Endodermal cell (in vitro differentiated cells): ENCODE data around the gene RHBDL1. TPM values are rescaled to one million over a fixed set of nuclear protein-coding genes. Genes with fewer than 3 reads are reported as not detected.
A peak's percentile ranks its signal among the peaks of the same experiment; 100 is the strongest.

Experiments
- DNase-seq: peaks from one replicate; pipeline ENCODE4 v3.0.0-alpha.2; 2017
- H3K27ac ChIP-seq: 2 replicates; pipeline ENCODE4 v1.5.1; 2013; ENCODE audit warnings: mild to moderate bottlenecking, low read depth, low read length, moderate library complexity
- H3K27me3 ChIP-seq: 2 replicates; pipeline ENCODE4 v1.6.1; 2013; ENCODE audit warnings: mild to moderate bottlenecking, low read length, moderate library complexity; ENCODE audit not compliant: insufficient read depth, control insufficient read depth, poor library complexity, severe bottlenecking
- H3K36me3 ChIP-seq: 2 replicates; pipeline ENCODE4 v1.7.0; 2013; ENCODE audit warnings: mild to moderate bottlenecking, low read length, moderate library complexity; ENCODE audit not compliant: control insufficient read depth, insufficient read depth
- H3K4me1 ChIP-seq: one replicate; pipeline ENCODE4 v1.7.0; 2013; ENCODE audit warnings: low read length; ENCODE audit not compliant: control insufficient read depth, insufficient read depth
- H3K4me3 ChIP-seq: 2 replicates; pipeline ENCODE4 v1.5.1; 2013; ENCODE audit warnings: mild to moderate bottlenecking, low read length, moderate library complexity
- H3K9ac ChIP-seq: 2 replicates; pipeline ENCODE4 v1.6.1; 2013; ENCODE audit warnings: mild to moderate bottlenecking, low read length, moderate library complexity; ENCODE audit not compliant: poor library complexity, severe bottlenecking; ENCODE audit errors: extremely low read depth
- H3K9me3 ChIP-seq: 2 replicates; pipeline ENCODE4 v1.6.1; 2013; ENCODE audit warnings: mild to moderate bottlenecking, low read length, moderate library complexity; ENCODE audit not compliant: control insufficient read depth
- H3K27ac Mint-ChIP-seq: 2 replicates; pipeline ENCODE4 v1.8.0; 2020; ENCODE audit warnings: mixed read lengths
- H3K27me3 Mint-ChIP-seq: 2 replicates; pipeline ENCODE4 v1.8.0; 2021; ENCODE audit warnings: mild to moderate bottlenecking, mixed read lengths; ENCODE audit not compliant: insufficient read depth
- H3K36me3 Mint-ChIP-seq: 2 replicates; pipeline ENCODE4 v1.8.0; 2020; ENCODE audit warnings: low read depth, mixed read lengths
- H3K4me1 Mint-ChIP-seq: 2 replicates; pipeline ENCODE4 v1.8.0; 2020; ENCODE audit warnings: mixed read lengths
- H3K4me3 Mint-ChIP-seq: 2 replicates; pipeline ENCODE4 v1.8.0; 2020; ENCODE audit warnings: mild to moderate bottlenecking, moderate library complexity, mixed read lengths
- H3K9me3 Mint-ChIP-seq: 2 replicates; pipeline ENCODE4 v1.8.0; 2020; ENCODE audit warnings: mild to moderate bottlenecking, mixed read lengths
- CTCF ChIP-seq: fragments of 200-600 bp; sonication (generic); conservative IDR thresholded peaks from 2 replicates; pipeline ENCODE4 v1.5.0; 2021; ENCODE audit warnings: antibody characterized with exemption, mild to moderate bottlenecking
- WGBS, 2 experiments: methylation state at CpG; one replicate each; pipeline versions ENCODE4 v1.1.5 to v1.1.7; 2013; ENCODE audit warnings: missing lambda C conversion rate in 2 of 2, mixed read lengths in 1 of 2; ENCODE audit not compliant: insufficient coverage in 1 of 2, insufficient read length in 1 of 2; 5-methylcytosine and 5-hydroxymethylcytosine counted together
- total RNA-seq, 2 donors: library from RNA; stranded (reverse); fragmentation: NEBNext Ultra II Directional in 1 of 2; extraction: Animal tissue kit (Norgen Biotek cat#: 25700) in 1 of 2; gene quantifications; 2 replicates in 1 of 2; 3 replicates in 1 of 2; pipeline ENCODE4 v1.2.1, GENCODE V29; 2021

The RHBDL1 gene
- total RNA-seq, 2 donors from 2014 or later, result 3.7 to 5.1 TPM

DNA sequence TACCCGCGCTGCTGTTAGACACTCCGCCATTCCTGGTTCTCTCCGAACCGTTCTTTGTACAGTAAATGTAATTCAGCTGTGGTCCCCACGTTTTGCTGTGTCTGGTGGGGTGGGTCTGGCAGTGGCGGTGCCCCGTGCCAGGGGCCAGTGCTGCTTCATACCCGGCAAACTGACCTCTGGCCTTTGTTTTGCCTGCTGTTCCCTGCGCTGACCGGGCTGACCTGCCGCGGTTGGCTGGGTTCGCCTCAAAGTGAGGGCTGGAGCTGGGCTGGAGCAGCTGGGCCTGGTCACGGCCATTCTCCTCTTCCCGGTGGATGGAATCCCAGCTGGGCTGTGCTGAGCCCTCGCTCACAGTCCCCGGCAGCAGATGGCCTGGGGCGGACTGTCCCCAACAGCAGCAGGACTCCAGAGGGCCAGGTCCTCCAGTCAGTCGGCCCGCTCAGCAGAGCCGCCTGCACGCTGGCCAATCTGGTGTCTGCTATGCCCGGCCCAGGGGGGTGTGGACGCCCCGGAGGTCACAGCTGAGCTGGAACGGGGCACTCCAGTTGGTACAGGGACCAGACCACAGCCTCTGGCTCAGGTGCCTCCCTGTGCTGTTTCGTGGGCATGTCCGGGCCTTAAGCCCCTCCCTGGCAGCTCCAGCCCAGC, 46.2 kb upstream of the RHBDL1 start:
- Histone ChIP-seq H3K9ac (no peak overlapping the region), H3K9me3 (no peaks in the 10 kb centered on the region), H3K4me3 (no peak overlapping the region), H3K27ac (peak overlapping the region; percentile 95), H3K36me3 (no peaks in the 10 kb centered on the region), H3K4me1 (peaks cover 9% of the 10 kb centered on the region), H3K27me3 (no peaks in the 10 kb centered on the region)
- no peaks in the 10 kb centered on the region for H3K4me1 Mint-ChIP-seq
- 68 to 86% methylated on average over 28 to 29 of the region's 29 CpGs for WGBS, 2 experiments
- H3K27ac Mint-ChIP-seq, result no peak overlapping the region
- peaks cover 10% of the 10 kb centered on the region for H3K36me3 Mint-ChIP-seq
- H3K27me3 Mint-ChIP-seq, result no peaks in the 10 kb centered on the region
- no peaks in the 10 kb centered on the region for H3K9me3 Mint-ChIP-seq
- no peak overlapping the region for H3K4me3 Mint-ChIP-seq
- no peak for TF ChIP-seq CTCF
- no peak for DNase-seq

GRCh38 chr16:629833-630248, 45.6 kb upstream of the RHBDL1 start:
- peaks cover 9% of the 10 kb centered on the region for H3K4me1 ChIP-seq
- no peak for DNase-seq
- no peaks in the 10 kb centered on the region for H3K36me3 ChIP-seq
- no peaks in the 10 kb centered on the region for H3K9me3 Mint-ChIP-seq
- H3K4me3 ChIP-seq, result no peak overlapping the region
- H3K27me3 ChIP-seq, result no peaks in the 10 kb centered on the region
- no peaks in the 10 kb centered on the region for H3K27me3 Mint-ChIP-seq
- H3K9me3 ChIP-seq, result no peaks in the 10 kb centered on the region
- no peaks in the 10 kb centered on the region for H3K4me1 Mint-ChIP-seq
- 49 to 63% methylated on average over 10 to 11 of the region's 11 CpGs for WGBS, 2 experiments
- H3K36me3 Mint-ChIP-seq, result peaks cover 10% of the 10 kb centered on the region
- H3K27ac Mint-ChIP-seq, result no peak overlapping the region
- H3K27ac ChIP-seq, result peak overlapping the region; percentile 95
- no peak overlapping the region for H3K9ac ChIP-seq
- H3K4me3 Mint-ChIP-seq, result no peak overlapping the region
- TF ChIP-seq CTCF, result no peak

DNA sequence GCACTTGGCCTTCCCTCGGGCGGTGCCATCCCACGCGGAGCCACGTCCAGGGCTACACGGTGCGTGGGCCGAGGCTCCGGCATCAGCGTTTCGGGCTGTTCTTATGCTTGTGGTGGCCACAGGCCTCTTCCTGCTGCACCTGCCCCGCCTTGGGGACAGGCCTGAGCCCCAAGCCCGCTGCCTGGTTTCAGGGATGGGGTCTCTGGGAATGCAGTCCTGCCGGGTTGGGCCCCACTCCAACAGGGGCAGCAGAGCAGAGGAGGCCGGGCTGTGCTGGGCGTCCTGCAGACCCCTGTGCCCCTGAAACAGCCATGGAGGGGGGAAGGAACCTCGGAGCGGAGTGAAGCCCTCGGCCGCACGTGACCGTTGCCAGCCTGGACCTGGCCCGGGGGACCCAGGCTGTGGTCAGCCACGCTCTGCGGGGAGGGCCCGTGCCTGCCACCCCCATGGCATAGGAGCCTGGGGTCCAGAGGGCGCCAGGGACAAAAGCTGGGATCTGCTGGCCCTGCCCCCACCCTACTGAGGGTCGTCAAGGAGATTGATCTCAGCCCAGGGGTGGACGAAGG, 45.1 kb upstream of the RHBDL1 start:
- H3K27me3 Mint-ChIP-seq, result no peaks in the 10 kb centered on the region
- peaks cover 10% of the 10 kb centered on the region for H3K36me3 Mint-ChIP-seq
- Histone ChIP-seq H3K4me1 (peaks cover 9% of the 10 kb centered on the region), H3K9ac (no peak overlapping the region), H3K9me3 (no peaks in the 10 kb centered on the region), H3K27ac (peak overlapping the region; percentile 95), H3K27me3 (no peaks in the 10 kb centered on the region), H3K36me3 (no peaks in the 10 kb centered on the region), H3K4me3 (peak overlapping the region; percentile 27)
- DNase-seq, result no peak
- no peak for TF ChIP-seq CTCF
- no peak overlapping the region for H3K27ac Mint-ChIP-seq
- H3K4me3 Mint-ChIP-seq, result peak overlapping the region; percentile 39
- H3K4me1 Mint-ChIP-seq, result no peaks in the 10 kb centered on the region
- 49 to 58% methylated on average over 16 to 28 of the region's 29 CpGs for WGBS, 2 experiments
- H3K9me3 Mint-ChIP-seq, result no peaks in the 10 kb centered on the region
